ENCODE data around the gene UNCX.

UNCX gene

DNA sequence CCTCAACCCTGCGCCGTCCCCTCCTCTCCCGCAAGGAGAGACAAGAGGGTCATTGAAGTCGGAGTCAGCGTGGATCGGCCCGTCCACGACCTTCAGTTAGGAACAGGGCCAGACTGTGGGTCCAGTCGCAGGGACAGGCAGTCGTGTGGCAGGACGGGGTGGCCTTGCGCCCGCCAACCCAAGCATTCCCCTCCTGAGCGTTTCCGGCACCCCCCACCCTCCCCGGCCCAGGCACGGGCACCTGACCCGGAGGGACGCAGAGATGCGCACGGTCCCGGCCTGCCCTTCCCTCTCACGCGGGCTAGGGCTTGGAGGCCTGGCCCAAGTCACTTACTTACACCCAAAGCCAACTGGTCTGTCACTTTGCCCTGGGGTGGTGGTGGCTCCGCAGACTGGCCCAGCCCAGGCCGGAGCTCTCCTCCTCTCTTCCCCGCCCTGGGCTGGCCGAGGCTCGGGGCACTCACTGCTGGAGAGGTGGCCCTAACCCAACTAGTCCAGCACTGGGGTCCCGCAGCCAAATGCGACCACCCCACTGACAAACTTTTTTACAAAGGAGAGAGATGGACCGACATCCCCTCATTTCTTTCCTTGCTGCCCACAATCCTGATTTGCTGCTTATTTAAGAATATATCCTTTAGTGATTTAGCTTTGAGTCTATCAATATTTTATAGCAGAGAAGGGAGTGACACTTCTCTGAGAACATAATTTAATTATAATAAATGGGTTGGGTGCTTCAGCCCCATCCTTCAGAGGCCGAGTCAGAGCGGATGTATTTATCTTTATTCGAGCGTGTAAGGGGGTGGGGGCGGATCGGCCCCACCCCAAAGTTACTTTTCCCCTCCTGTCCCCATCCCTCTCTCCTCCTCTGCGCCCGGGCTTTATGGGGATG is 1.2 kb upstream of the UNCX start:
- DNase-seq (ENCODE audit: low read depth in 3 of 3, low spot score in 1 of 3): no peak

DNA sequence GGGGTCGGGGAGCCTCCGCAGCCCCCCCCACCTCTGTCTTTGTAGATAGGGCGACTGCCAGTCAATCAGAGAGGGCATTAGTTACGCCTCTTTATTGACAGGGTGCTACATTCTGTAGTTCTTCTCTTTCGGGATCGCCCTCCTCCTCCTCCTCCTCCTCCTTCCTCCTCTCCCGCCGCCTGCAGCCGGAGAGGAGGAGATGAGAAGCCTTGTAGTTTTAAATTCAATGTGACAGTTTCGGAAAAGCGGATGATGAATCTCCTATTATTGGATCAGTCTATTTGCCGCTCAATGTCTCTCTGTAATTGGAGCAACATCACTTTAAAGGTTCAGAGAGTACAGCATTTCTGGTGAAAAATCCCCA is 587 bp upstream of the UNCX start:
- no peak for DNase-seq (ENCODE audit: low read depth in 3 of 3, low spot score in 1 of 3)

DNA sequence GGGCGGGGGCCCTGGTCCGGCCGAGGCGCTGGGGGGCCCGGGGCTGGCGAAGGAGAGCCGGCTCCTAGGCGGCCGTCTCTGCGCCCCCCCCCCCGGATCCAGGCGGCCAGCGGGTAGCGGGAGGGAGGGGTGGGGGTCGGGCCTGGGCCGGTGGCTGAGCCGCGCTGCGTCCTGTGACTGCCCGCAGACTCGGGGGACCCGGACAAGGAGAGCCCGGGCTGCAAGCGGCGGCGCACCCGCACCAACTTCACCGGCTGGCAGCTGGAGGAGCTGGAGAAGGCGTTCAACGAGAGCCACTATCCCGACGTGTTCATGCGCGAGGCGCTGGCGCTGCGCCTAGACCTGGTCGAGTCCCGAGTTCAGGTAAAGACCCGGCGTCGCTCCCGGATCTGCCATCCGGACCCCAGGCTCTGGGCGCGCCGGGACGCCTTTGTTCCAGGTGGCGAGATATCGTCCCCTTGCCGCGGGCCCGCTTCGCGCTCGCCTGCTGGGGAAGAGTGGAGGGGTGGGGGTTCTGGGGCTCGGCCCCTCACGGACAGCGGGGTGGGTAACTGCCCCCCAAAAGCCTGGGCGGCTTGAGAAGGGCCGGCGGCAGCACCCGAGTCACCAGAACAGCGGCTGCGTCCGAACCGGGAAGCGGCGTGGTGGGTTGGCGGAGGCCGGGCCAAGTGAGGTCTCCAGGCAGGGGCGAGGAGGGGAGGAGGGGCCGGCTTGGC is 819 bp downstream of the UNCX start:
- DNase-seq (ENCODE audit: low read depth in 3 of 3, low spot score in 1 of 3): no peak

DNA sequence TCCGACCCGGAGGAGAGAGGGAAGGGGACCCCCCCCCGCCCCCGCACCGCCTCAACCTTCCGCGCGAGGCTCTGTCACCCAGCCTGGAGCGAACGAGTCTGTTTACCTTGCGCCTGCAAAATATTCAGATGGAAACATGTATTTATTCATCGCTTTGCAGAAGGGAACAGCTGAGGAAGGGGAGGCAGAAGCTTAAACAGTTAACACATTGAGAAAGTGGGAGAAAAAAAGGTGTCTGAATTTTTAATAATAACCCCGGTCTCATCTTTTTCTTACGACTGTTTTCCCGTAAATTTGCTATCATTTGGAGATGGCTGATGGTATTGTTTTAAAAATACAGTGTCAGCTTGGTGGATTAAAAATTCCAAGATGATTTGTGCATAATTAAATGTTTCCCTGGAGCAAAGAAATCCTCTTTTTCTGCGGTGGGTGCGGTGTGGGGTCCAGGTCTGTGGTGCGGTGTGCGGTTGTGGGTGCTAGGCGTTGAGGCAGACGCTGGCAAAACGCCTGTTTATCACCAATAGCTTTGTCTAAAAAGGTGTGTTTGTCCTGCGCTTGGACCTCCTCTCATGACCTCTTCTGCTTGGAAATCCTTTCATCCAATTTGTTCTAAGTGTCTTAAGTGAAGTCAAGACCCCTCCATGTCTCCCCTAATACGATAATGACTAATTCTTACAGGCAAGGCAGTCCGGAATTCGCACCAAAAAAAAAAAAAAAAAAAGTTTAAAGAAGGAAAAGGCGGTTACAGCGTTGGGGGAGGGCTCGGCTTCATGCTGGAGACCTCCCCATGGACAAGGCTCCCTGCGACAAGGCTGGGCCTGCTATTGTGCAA is 1.6 kb downstream of the UNCX start:
- DNase-seq (ENCODE audit: low read depth in 3 of 3, low spot score in 1 of 3): no peak

DNA sequence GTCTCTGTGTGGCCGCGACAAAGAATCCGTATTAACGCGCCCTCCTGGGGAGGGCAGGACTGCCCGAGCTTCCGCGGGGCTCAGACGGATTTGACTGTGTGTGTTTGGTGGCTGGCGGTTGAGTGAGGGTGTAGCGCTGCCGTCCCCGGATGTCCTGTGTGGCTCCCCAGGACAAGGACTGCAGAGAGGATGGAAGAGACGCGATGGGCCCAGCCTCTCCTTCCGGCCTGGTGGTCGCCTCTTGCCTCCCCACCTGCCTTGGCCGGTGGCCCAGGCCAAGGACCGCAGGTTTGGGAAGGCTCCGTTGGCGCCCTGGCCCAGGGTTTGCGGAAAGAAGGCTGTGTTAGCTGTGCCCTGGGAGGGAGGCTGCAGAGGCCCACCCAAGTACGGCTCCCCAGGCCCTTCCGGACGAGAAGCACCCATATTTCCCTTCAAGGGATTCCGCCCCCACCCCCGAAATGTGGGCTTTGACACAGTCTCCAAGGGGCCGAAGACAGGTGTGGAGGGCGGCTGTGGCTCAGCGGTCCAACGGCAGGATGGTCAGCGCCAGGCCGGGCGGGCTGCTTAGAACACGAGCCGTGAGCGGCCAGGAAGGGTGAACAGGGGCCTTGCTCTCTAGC is 2.3 kb downstream of the UNCX start:
- DNase-seq (ENCODE audit: low read depth in 3 of 3, low spot score in 1 of 3): no peak

DNA sequence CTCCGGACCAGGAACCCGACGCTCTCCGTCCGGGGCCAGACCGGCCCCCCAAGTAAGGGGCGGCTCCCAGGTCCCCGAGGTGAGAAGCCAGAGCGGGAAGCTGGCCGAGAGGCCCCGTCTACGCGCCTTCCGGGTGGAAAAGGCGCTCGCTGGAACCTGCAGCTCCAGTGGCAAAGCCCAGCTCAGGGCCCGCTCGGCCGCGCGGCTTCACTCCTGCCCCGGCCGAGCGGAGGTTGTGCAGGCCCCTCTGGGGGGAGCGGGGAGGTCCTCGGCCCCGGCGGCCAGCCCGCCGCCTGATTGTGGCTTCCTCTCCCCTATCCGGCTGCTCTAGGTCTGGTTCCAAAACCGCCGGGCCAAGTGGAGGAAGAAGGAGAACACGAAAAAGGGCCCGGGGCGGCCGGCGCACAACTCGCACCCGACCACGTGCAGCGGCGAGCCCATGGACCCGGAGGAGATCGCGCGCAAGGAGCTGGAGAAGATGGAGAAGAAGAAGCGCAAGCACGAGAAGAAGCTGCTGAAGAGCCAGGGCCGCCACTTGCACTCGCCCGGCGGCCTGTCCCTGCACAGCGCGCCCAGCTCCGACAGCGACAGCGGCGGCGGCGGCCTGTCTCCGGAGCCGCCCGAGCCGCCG is 2.9 kb downstream of the UNCX start:
- no peak for DNase-seq (ENCODE audit: low read depth in 3 of 3, low spot score in 1 of 3)

DNA sequence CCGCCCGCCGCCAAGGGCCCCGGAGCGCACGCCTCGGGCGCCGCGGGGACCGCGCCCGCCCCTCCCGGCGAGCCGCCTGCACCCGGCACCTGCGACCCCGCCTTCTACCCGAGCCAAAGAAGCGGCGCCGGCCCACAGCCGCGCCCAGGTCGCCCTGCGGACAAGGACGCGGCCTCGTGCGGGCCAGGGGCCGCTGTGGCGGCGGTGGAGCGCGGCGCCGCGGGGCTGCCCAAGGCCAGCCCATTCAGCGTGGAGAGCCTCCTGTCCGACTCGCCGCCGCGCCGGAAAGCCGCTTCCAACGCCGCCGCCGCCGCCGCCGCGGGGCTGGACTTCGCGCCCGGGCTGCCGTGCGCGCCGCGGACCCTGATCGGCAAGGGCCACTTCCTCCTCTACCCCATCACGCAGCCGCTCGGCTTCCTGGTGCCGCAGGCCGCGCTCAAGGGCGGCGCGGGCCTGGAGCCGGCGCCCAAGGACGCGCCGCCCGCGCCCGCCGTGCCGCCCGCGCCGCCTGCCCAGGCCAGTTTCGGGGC is 3.5 kb downstream of the UNCX start:
- no peak for DNase-seq (ENCODE audit: low read depth in 3 of 3, low spot score in 1 of 3)

DNA sequence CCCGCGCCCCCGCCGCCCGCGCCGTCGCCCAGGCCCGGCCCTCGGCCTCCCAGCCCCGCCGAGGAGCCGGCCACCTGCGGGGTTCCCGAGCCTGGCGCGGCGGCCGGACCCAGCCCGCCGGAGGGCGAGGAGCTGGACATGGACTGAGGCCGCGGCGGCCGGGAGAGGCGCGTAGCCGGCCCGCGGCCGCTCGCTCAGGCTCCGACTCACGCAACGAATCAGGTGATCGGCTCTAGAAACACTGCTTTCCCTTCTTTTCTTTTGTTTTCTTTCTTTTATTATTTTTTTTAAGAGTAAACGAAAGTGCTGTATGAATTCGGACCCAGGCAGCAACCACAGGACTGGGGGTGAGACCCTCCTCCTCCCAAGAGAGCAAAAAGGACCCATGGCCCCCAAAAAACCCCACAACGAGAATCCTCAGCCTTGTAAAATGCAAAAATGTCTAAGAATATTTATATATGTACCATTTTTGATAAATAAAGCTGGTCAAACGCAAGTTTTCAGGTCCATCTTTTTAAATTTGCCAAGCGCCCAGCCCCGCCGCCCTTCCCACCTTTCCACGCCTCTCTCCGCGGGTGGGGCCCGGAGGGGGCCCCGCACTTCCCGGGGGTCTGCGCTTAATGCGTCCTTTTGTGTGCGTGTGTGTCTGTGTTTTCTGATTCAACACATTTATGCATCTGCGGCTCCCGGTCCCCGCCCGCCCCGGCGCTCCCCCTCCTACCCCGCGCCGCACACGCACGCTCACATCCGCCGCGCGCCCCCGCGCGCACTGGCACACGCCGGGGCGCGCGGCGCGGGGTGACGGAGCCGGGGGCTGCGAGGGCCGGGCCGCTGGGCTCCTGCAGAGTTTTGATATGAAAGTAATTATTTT is 4.4 kb downstream of the UNCX start:
- DNase-seq (ENCODE audit: low read depth in 3 of 3, low spot score in 1 of 3): no peak

DNA sequence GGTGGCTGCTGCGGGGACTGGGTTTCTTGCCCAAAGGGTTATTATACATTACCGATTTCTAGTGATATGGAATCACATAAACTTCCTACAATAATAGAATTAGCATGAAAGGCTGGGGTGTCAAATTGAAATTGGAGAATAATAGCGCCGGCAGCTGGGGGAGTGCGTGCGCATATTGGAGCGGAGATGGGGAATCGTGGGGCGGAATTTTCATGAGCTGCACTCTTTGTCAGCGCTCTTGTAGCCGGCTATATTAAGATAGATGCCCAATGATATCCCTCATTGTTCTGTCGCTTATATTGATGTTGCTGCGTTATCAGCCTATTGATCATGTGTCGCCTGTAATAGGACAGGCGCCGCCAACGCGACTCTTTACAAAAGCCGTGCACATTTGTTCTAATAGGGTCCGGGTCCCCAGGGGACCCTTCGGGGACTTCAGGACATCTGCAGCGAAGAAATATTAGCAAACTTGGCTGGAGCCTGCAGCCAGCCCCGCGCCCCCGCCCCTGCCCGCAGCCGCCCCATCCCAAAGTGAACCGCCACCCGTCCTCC is 5.1 kb downstream of the UNCX start:
- no peak for DNase-seq (ENCODE audit: low read depth in 3 of 3, low spot score in 1 of 3)

DNA sequence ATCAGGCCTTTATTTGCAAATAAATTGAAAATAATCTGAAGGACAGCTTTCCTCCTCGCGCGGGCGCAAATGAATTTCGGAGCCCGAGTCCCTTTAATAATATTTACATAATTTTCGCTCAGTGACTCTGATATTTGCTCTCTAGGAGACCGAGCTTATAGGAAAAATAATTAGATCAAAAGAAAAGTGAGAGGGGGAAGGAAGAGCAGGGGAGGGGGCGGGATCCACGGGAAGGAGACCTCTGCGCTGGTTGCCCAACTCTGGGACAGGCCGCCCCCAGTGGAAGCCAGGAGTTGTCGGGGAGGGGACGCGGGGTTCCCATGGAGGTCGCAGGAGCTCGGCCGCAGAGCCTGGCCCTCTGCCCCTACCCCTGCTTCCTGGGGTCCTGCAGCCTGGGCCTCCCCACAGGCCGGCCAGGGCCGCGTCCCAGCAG is 5.8 kb downstream of the UNCX start:
- no peak for DNase-seq (ENCODE audit: low read depth in 3 of 3, low spot score in 1 of 3)

DNA sequence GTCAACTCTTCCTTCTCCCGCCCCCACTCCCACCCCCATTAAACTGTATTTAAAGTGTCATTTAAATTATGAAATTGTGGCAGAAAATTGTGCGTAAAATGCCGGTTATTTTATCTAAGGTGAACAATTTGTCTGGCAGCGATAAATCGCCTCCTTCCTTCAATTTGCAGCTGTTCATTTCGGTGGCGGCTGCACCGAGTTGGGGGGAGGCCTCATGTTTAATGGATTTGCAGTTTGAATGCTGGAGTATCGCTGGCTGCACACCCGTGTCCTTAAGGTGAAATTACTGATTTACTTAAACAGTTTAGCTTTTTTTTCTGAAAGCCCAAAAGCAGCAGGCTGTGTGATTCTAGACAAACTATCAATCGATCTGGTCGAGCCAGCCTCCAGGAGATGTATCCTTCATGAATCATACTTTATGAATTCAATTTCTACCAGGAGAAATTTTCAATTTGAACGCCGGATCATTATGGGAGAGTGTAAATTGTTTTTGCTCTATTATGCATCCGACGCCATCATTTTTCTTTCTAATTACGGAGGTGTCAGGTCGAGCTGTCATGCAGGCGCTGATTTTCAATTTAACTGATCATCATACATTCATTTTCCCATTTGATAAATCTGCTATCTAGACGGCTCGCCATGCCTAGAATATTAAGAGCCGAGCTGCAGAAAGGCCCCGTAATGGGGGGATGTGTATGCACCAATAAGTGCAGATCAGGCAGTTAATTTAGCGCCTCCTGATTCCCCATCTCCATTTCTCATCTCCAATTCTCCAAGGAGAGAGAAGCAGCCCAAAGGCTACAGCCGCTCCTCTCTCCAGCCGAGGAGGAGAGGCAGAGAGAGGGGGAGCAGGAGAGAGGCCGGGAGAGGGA is 6.5 kb downstream of the UNCX start:
- no peak for DNase-seq (ENCODE audit: low read depth in 3 of 3, low spot score in 1 of 3)

DNA sequence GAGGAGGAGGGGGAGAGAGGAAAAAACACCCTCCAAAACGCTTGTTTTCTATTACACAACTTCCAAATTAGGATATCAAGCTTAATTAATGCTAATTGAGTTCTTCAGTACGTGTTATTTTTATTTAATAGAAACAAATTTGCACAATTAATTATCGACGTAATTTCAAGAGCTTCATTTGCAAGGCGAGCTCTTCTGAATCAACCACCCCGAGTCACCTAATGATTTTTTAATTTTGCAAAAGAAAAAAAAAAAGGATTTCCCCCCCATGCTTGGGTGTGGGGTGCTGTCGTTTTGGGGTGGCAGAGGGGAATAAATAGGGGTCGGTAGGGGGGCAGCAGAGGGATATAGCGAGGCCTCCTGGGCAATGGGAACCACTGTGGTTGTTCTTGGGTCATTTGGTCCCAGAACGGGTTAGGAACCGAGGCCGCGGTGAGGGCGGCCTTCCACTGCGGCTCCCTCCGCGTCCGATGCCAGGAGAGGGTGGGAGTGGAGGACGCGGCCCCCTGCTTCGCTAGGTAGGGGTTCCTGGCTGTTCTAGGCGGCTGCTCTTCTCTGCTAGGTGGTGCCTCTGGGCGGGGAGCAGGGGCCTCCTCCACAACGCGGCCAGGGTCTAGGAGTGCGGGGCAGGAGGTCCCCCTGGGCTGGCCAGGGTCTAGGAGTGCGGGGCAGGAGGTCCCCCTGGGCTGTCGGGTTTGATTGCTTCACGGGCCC is 7.3 kb downstream of the UNCX start:
- no peak for DNase-seq (ENCODE audit: low read depth in 3 of 3, low spot score in 1 of 3)

DNA sequence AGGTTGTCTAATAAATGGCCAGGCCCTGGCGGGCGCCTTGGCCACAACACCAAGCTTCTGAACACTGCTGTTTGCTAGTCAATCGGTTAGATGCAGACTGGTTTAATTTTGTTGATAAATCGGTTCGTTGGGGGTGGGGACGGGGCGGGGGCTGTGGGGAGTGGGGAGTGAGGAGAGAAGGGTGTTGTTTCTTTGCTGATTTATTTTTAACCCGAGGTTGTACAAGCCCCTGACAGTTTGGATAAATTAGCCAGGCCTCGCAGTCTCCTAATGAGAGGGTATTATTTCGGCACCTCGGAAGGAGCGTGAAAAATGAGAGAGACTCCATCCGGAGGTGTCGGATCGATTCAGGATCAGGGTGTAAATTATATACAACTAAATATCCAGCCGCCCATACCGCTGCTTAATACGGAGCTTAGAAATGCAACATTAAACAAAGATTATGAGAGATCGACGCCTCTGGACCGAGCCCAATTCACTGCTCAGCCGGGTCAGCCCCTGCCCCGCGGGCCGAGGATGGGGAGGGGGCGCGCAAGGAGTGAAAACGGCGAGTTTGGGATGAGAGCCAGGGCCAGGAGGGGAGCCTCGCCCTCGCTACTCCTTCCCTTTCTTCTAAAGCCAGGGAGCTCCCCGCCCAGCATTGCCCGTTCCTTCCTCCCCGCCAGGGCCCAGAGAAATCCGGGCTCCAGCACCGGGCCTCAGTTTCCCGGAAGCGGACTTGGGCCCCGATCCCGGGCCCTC is 8.0 kb downstream of the UNCX start:
- no peak for DNase-seq (ENCODE audit: low read depth in 3 of 3, low spot score in 1 of 3)

DNA sequence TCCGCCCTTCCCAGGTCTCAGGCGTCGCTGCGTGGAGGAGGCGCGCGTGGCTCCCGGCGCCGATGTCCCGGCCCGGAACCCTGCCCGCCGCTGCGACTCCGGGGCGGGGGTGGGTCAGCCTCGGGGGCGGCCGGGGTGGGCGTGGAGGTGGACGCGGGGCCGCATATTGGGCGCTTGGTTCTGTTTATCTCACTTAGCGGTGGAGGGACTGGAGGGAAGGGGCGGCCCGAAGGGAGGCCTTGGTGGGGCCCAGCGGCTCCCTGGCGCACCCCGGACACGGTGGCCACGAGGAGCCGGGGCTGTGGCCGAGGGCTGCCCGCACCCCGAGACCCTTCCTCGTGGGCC is 8.6 kb downstream of the UNCX start:
- DNase-seq (ENCODE audit: low read depth in 3 of 3, low spot score in 1 of 3): no peak

DNA sequence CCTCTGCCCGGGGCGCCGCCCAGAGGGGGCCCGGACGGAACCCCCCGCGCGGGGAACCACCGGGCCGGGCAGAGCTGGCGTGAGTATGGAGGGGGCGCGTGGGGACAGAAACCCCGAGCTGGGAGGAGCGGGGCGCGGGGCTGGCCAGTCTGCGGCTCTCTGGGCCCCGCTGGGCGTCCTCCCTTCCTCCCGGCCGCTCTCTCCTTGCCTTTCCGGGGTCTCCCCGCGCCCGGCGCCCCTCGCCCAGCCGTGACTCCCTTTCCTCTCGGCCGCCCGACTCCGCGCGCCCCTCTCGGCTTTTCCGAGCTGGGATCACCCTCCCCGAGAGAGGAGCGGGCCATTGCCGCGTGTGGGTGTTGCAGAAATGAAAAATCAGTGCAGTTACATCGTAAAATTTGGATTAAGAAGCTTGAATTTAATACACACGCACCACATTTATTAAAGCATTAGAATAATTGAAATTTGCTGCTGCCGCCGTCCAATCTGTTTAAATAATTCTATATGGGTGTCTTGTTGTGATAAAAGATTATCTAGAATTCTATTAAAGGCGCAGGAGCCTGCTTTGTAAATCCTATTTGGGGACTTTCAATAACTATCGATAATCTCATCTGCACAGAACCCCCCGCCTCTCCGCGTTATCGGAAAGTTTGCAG is 9.1 kb downstream of the UNCX start:
- no peak for DNase-seq (ENCODE audit: low read depth in 3 of 3, low spot score in 1 of 3)

DNA sequence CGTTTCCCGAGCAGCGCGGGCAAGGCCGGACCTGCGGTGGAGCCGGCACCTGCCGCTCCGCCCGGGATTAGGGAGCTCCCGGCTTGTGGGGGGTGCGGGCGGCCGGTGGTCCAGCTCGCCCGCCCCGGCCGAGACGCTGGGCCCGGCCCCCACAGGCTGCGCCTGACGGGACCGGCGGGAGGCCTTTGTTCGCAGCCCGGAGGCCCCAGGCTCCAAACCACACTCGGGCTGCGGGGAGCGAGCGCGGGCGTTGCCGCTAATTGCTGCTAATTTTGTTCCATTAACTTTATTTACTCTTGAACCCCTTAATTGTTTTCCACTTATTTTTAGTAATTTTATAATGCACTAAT is 9.6 kb downstream of the UNCX start:
- DNase-seq (ENCODE audit: low read depth in 3 of 3, low spot score in 1 of 3): no peak
